Astrocyte of the cerebellum (primary cell): ENCODE results near the gene GSTM2.
A peak's percentile ranks its signal among the peaks of the same experiment; 100 is the strongest.
"Not testable (repeated sequence)": the region's sequence is repeated elsewhere in the genome, so short reads cannot be mapped to it uniquely, and the experiment has no call there.

Source experiments
- DNase-seq: peaks from one replicate; pipeline ENCODE4 v3.0.0-alpha.2; 2011; ENCODE audit warnings: low read depth
- H3K4me3 ChIP-seq: 2 replicates; pipeline ENCODE4 v1.5.1; 2011; ENCODE audit warnings: mild to moderate bottlenecking, low read depth, low read length, moderate library complexity
- CTCF ChIP-seq: IDR thresholded peaks from 2 replicates; pipeline ENCODE4 v1.5.1; 2012; ENCODE audit warnings: low read length, low read depth, moderate library complexity, mild to moderate bottlenecking; ENCODE audit errors: missing control alignments
- in situ Hi-C: cut with HindIII; loops from 2 replicates; pipeline ENCODE4 v1.10.0; 2017; ENCODE audit warnings: low sequenced_read_pairs

GSTM2 gene

GRCh38 chr1:109685890-109686289 lies 18.0 kb downstream of the GSTM2 start:
- H3K4me3 ChIP-seq, DNase-seq, in situ Hi-C loops: not testable (repeated sequence)

- DNase-seq, in situ Hi-C loops: not testable (repeated sequence)
- H3K4me3 ChIP-seq, result peak overlapping the region; percentile 38
Observed at GRCh38 chr1:109687109-109687508, 19.3 kb downstream of the GSTM2 start.

- peak; percentile 27 for TF ChIP-seq CTCF
- H3K4me3 ChIP-seq, result peak within 1 kb of the TSS; percentile 38
- in situ Hi-C loops, result no loop called here
- DNase-seq, result peak; percentile 12
Observed at GRCh38 chr1:109687641-109688499, 20.0 kb downstream of the GSTM2 start, which contains the start of gene GSTM1. Gene GSTM1, plus strand, starts transcription at chr1:109687817. Its CDS starts 57 bp downstream, at chr1:109687874.

GRCh38 chr1:109689844-109690405 lies 22.1 kb downstream of the GSTM2 start:
- no peak overlapping the region for H3K4me3 ChIP-seq
- no peak for DNase-seq
- TF ChIP-seq CTCF, result no peak
- in situ Hi-C loops, result no loop called here

- no peak overlapping the region for H3K4me3 ChIP-seq
- no peak for TF ChIP-seq CTCF
- in situ Hi-C loops, result no loop called here
- no peak for DNase-seq
Observed at GRCh38 chr1:109691759-109692158, 23.9 kb downstream of the GSTM2 start.

- H3K4me3 ChIP-seq, in situ Hi-C loops, DNase-seq: not testable (repeated sequence)
Observed at GRCh38 chr1:109694400-109694799, 26.5 kb downstream of the GSTM2 start.

GRCh38 chr1:109695138-109695537 lies 27.3 kb downstream of the GSTM2 start:
- in situ Hi-C loops, DNase-seq, H3K4me3 ChIP-seq: not testable (repeated sequence)

- no peak overlapping the region for H3K4me3 ChIP-seq
- in situ Hi-C loops, result no loop called here
- TF ChIP-seq CTCF, result no peak
- no peak for DNase-seq
Observed at GRCh38 chr1:109697066-109697465, 29.2 kb downstream of the GSTM2 start.

- DNase-seq, H3K4me3 ChIP-seq, in situ Hi-C loops: not testable (repeated sequence)
Observed at GRCh38 chr1:109697861-109698260, 30.0 kb downstream of the GSTM2 start.

GRCh38 chr1:109702940-109703339 lies 35.1 kb downstream of the GSTM2 start:
- H3K4me3 ChIP-seq, DNase-seq: not testable (repeated sequence)
- in situ Hi-C loops, result loop anchor here (10.0 kb wide), 1 partner anchor 158 kb away; the partner anchor contains the start of gene GNAI3
